Caco-2 (cell line): ENCODE data around the gene CORIN. TPM values are rescaled to one million over a fixed set of nuclear protein-coding genes. Genes with fewer than 3 reads are reported as not detected.

Experiments
- BruUV-seq: library from RNA; stranded (reverse); fragments of 400-500 nt; replicated peaks from 2 replicates; lab custom pipeline; 2021; lab: Mats Ljungman, UMichigan
- CTCF ChIA-PET: fragments of 300-600 bp; sonication (Branson Sonifier 250); formaldehyde crosslinking; loops from one replicate; lab custom pipeline; 2022; ENCODE audit warnings: antibody characterized with exemption; lab: Charles Lee
- POLR2A ChIA-PET: fragments of 300-600 bp; sonication (Branson Sonifier 250); formaldehyde crosslinking; loops from one replicate; lab custom pipeline; 2022; ENCODE audit warnings: antibody characterized with exemption; lab: Charles Lee
- DNase-seq, 2 experiments: peaks; one replicate each; pipeline versions ENCODE4 v3.0.0 to v3.0.0-alpha.2; 2020 to 2022
- H3K27me3 ChIP-seq: replicated peaks from 2 replicates; pipeline ENCODE4 v1.6.0; 2011; ENCODE audit warnings: low read length; ENCODE audit not compliant: control insufficient read depth, insufficient read depth
- H3K36me3 ChIP-seq: 2 replicates; pipeline ENCODE4 v1.5.1; 2011; ENCODE audit warnings: low read length; ENCODE audit not compliant: control insufficient read depth, insufficient read depth
- H3K4me1 ChIP-seq: fragments of 250-450 bp; sonication (Bioruptor Pico); 2 replicates; pipeline ENCODE4 v1.5.1; 2020; ENCODE audit warnings: mild to moderate bottlenecking
- H3K4me3 ChIP-seq: 2 replicates; pipeline ENCODE4 v1.5.1; 2011; ENCODE audit warnings: low read depth, mild to moderate bottlenecking, control low read depth, low read length
- H3K9me3 ChIP-seq: fragments of 250-450 bp; sonication (Bioruptor Pico); 2 replicates; pipeline ENCODE4 v1.5.1; 2020; ENCODE audit warnings: mild to moderate bottlenecking, moderate library complexity
- H3K27ac Mint-ChIP-seq: one replicate; pipeline ENCODE4 v1.8.0; 2022; ENCODE audit warnings: mixed read lengths; ENCODE audit not compliant: unreplicated experiment
- H3K27me3 Mint-ChIP-seq: one replicate; pipeline ENCODE4 v1.8.0; 2022; ENCODE audit warnings: mixed read lengths; ENCODE audit not compliant: insufficient read depth, unreplicated experiment
- H3K36me3 Mint-ChIP-seq: one replicate; pipeline ENCODE4 v1.8.0; 2022; ENCODE audit warnings: mild to moderate bottlenecking, mixed read lengths; ENCODE audit not compliant: insufficient read depth, unreplicated experiment
- H3K4me1 Mint-ChIP-seq: one replicate; pipeline ENCODE4 v1.8.0; 2022; ENCODE audit warnings: low read depth, mixed read lengths; ENCODE audit not compliant: unreplicated experiment
- H3K4me3 Mint-ChIP-seq: one replicate; pipeline ENCODE4 v1.8.0; 2022; ENCODE audit warnings: mild to moderate bottlenecking, moderate library complexity, mixed read lengths; ENCODE audit not compliant: unreplicated experiment
- H3K9me3 Mint-ChIP-seq: one replicate; pipeline ENCODE4 v1.8.0; 2022; ENCODE audit warnings: mixed read lengths; ENCODE audit not compliant: unreplicated experiment
- intact Hi-C: fragments of 100-400 bp; cut with micrococcal nuclease; formaldehyde crosslinking; loops from one replicate; pipeline ENCODE4 v1.10.0; 2022; ENCODE audit not compliant: unreplicated experiment
- total RNA-seq: library from RNA; stranded (reverse); gene quantifications from 2 replicates; pipeline ENCODE4 v1.2.3, GENCODE V29; 2022
- TF ChIP-seq, protein P1 (sequence below), 2 experiments: fragments of 200-600 bp in 1 of 2; IDR thresholded peaks; 1 replicate in 1 of 2; 2 replicates in 1 of 2; pipeline versions ENCODE4 v1.5.1 to v1.8.0; 2011 to 2022; ENCODE audit warnings: antibody characterized with exemption in 1 of 2, control low read depth in 1 of 2, inconsistent platforms in 1 of 2, low read depth in 1 of 2, low read length in 1 of 2, mild to moderate bottlenecking in 1 of 2, moderate library complexity in 1 of 2; ENCODE audit not compliant: insufficient read depth in 1 of 2, severe bottlenecking in 1 of 2, unreplicated experiment in 1 of 2

CORIN gene
- total RNA-seq, 1 experiment from 2014 or later, result 0.27 TPM

DNA sequence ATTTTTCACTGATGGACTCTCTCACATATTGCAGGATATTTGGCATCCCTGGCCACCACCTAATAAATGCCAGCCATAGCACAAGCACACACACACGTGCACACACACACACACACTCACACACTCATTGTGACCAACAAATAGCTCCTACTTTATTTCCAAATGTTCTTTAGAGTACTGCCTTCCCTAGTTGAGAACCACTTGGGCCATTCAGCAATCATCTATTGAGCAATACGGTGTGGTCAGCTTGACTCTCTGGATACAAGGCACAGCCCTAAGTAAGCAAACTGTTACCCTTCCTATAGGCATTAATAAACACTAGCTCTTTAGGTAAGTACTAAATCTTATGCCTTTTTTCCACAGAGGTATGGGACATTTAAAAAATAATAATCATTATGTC, 21.1 kb downstream of the CORIN start:
- Mint-ChIP-seq H3K9me3 (no peaks in the 10 kb centered on the region), H3K4me1 (no peaks in the 10 kb centered on the region), H3K27ac (no peak overlapping the region), H3K36me3 (no peaks in the 10 kb centered on the region), H3K4me3 (no peak overlapping the region), H3K27me3 (peaks cover 8% of the 10 kb centered on the region)
- TF ChIP-seq, protein P1, sequence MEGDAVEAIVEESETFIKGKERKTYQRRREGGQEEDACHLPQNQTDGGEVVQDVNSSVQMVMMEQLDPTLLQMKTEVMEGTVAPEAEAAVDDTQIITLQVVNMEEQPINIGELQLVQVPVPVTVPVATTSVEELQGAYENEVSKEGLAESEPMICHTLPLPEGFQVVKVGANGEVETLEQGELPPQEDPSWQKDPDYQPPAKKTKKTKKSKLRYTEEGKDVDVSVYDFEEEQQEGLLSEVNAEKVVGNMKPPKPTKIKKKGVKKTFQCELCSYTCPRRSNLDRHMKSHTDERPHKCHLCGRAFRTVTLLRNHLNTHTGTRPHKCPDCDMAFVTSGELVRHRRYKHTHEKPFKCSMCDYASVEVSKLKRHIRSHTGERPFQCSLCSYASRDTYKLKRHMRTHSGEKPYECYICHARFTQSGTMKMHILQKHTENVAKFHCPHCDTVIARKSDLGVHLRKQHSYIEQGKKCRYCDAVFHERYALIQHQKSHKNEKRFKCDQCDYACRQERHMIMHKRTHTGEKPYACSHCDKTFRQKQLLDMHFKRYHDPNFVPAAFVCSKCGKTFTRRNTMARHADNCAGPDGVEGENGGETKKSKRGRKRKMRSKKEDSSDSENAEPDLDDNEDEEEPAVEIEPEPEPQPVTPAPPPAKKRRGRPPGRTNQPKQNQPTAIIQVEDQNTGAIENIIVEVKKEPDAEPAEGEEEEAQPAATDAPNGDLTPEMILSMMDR (IDR thresholded peaks at IDR 0.05; ENCODE audit: insufficient read depth in 1 of 2, low read depth in 1 of 2, low read length in 1 of 2, severe bottlenecking in 1 of 2, unreplicated experiment in 1 of 2), result no peak
- Histone ChIP-seq H3K4me3 (no peak overlapping the region), H3K9me3 (no peaks in the 10 kb centered on the region), H3K36me3 (no peaks in the 10 kb centered on the region), H3K4me1 (no peaks in the 10 kb centered on the region), H3K27me3 (no peaks in the 10 kb centered on the region)
- POLR2A ChIA-PET, result no interaction called here
- BruUV-seq, result no TSS peak
- CTCF ChIA-PET, result no interaction called here
- intact Hi-C loops, result no loop called here
- no peak for DNase-seq

DNA sequence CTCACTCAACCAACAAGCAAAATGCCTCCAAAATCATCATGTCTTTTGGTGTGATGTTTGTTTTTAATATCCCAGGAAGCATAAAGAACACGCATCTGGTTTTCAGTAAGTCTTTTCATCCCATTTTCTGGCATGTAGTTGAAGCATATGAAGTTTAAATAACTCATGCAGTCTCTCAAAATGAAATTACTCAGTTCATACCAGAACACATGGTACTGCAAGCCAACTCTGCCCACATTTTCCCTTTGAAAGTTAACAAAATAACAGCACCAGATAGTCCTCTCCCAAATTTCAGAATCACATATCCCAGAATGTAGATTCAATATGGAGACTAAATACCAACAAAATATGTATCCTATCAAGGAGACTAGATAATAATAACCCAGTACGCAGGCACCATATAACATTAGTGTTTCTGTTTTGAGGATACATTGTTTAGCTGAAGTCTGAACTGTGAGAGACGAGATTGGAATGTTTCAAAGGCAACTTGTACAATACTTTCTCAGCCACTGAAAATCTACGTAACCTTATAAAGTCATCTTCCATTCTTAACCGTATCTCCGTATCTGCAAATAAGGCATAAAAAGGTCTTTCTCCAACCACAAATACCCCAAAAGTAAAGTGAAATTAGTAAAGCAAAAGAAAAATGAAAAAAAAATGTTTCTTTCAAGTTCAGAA, 23.1 kb downstream of the CORIN start:
- intact Hi-C loops, result no loop called here
- no TSS peak for BruUV-seq
- Mint-ChIP-seq H3K36me3 (no peaks in the 10 kb centered on the region), H3K9me3 (no peaks in the 10 kb centered on the region), H3K4me1 (no peaks in the 10 kb centered on the region), H3K27me3 (peaks cover 10% of the 10 kb centered on the region), H3K4me3 (no peak overlapping the region), H3K27ac (no peak overlapping the region)
- ChIA-PET POLR2A (no interaction called here), CTCF (interaction anchor here (1.1 kb wide), 1 partner anchor 22 kb away, joined by 3 read pairs; no protein-coding TSS in a partner anchor)
- H3K27me3 ChIP-seq, result no peaks in the 10 kb centered on the region
- no peaks in the 10 kb centered on the region for H3K9me3 ChIP-seq
- TF ChIP-seq, protein P1 (IDR thresholded peaks at IDR 0.05; ENCODE audit: insufficient read depth in 1 of 2, low read depth in 1 of 2, low read length in 1 of 2, severe bottlenecking in 1 of 2, unreplicated experiment in 1 of 2), result no peak
- DNase-seq, result no peak
- no peak overlapping the region for H3K4me3 ChIP-seq
- no peaks in the 10 kb centered on the region for H3K36me3 ChIP-seq
- H3K4me1 ChIP-seq, result no peaks in the 10 kb centered on the region

DNA sequence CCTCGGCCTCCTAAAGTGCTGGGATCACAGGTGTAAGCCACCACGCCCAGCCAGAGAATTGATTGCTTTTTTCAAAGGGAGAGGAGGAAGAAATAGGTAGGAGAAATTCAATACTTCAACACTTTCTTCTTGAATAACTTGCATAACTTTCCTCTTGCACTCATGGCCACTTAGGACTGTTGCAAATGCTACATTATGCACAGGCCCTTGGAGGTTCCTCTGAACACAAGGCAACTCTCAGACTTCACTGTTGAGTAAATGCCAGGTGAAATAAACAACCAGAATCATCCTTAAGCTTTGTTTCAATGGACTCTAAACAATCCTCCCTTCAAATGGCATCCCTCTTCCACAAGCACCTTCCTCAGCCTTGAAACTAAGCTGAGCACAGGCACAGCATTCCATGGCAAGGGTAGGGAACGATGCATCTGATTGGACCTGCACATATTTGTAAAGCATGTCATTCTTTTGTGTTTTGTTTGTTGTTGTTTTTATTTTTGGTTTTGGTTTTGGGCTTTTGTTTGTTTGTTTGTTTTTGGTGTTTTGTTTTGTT, 28.1 kb downstream of the CORIN start:
- H3K36me3 ChIP-seq, result no peaks in the 10 kb centered on the region
- H3K4me3 ChIP-seq, result no peak overlapping the region
- H3K9me3 ChIP-seq, result no peaks in the 10 kb centered on the region
- Mint-ChIP-seq H3K27me3 (peaks cover 5% of the 10 kb centered on the region), H3K36me3 (no peaks in the 10 kb centered on the region), H3K4me1 (no peaks in the 10 kb centered on the region), H3K9me3 (no peaks in the 10 kb centered on the region), H3K4me3 (no peak overlapping the region), H3K27ac (no peak overlapping the region)
- DNase-seq, result no peak
- TF ChIP-seq, protein P1 (IDR thresholded peaks at IDR 0.05; ENCODE audit: insufficient read depth in 1 of 2, low read depth in 1 of 2, low read length in 1 of 2, severe bottlenecking in 1 of 2, unreplicated experiment in 1 of 2), result no peak
- no TSS peak for BruUV-seq
- ChIA-PET POLR2A (no interaction called here), CTCF (no interaction called here)
- no peaks in the 10 kb centered on the region for H3K4me1 ChIP-seq
- no peaks in the 10 kb centered on the region for H3K27me3 ChIP-seq
- intact Hi-C loops, result no loop called here
